Measurements from ENCODE around the gene MCEMP1.

DNA sequence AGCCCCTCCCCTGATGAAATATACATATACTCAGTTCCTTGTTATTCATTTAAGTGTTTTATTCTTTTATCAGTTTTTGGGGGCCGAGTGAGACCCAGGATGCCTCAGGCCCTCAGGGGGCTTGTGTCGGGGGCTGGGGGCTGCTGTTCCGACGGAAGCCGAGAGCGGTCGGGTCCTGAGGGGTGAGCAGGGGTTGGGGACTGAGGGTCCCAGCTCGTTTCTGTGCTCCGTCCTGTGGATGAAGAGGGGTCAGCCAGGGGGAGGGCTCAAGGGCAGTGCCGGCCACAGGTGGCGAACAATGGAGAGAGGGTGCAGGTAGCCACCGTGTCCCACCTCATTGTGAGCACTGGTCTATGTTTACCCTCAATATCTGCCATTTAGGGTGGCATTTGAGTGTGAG lies 45.3 kb upstream of the MCEMP1 start:
- TF ChIP-seq, protein P1, sequence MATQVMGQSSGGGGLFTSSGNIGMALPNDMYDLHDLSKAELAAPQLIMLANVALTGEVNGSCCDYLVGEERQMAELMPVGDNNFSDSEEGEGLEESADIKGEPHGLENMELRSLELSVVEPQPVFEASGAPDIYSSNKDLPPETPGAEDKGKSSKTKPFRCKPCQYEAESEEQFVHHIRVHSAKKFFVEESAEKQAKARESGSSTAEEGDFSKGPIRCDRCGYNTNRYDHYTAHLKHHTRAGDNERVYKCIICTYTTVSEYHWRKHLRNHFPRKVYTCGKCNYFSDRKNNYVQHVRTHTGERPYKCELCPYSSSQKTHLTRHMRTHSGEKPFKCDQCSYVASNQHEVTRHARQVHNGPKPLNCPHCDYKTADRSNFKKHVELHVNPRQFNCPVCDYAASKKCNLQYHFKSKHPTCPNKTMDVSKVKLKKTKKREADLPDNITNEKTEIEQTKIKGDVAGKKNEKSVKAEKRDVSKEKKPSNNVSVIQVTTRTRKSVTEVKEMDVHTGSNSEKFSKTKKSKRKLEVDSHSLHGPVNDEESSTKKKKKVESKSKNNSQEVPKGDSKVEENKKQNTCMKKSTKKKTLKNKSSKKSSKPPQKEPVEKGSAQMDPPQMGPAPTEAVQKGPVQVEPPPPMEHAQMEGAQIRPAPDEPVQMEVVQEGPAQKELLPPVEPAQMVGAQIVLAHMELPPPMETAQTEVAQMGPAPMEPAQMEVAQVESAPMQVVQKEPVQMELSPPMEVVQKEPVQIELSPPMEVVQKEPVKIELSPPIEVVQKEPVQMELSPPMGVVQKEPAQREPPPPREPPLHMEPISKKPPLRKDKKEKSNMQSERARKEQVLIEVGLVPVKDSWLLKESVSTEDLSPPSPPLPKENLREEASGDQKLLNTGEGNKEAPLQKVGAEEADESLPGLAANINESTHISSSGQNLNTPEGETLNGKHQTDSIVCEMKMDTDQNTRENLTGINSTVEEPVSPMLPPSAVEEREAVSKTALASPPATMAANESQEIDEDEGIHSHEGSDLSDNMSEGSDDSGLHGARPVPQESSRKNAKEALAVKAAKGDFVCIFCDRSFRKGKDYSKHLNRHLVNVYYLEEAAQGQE (IDR thresholded peaks at IDR 0.05; ENCODE audit: insufficient read depth in 1 of 2, low read depth in 2 of 2, low read length in 2 of 2), result no peak
- no peak for TF ChIP-seq POLR2AphosphoS5 (IDR thresholded peaks at IDR 0.05; ENCODE audit: low read depth, low read length)
- no peak for TF ChIP-seq SIN3A (IDR thresholded peaks at IDR 0.05; ENCODE audit: borderline replicate concordance, insufficient read depth, low read length)

All from PFSK-1 (cell line).